WI38 (cell line): Measurements from ENCODE around the gene BRF1.

Source experiments
- H3K4me3 ChIP-seq: 2 replicates; pipeline ENCODE4 v1.5.1; 2011; ENCODE audit warnings: low read depth, mild to moderate bottlenecking, control low read depth, low read length
- CTCF ChIP-seq: IDR thresholded peaks from 2 replicates; pipeline ENCODE4 v1.5.1; 2012; ENCODE audit warnings: low read depth, mild to moderate bottlenecking, control low read depth, low read length

BRF1 gene

DNA sequence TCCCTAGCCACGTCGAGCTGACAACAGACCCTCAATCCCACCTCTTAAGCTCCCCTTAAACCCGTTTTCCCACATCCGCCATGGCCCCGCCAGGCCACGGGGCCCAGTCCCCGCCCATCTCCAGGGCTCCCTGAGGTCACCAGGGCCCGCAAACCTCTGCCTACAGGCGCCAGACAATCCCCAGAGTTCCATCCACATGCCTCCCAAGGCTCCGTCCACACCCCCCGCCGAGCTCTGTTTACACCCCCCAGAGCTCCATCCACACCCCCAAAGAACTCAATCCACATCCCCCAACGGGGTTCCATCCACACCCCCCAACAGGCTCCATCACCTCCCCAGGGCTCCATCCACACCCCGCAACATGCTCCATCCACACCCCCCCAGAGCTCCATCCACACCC, 141.5 kb downstream of the BRF1 start:
- TF ChIP-seq CTCF: no peak
- H3K4me3 ChIP-seq: no peak overlapping the region
